ENCODE results near the gene RSPH10B. TPM values are rescaled to one million over a fixed set of nuclear protein-coding genes. Genes with fewer than 3 reads are reported as not detected.
A peak's percentile ranks its signal among the peaks of the same experiment; 100 is the strongest.
"Not testable (repeated sequence)": the region's sequence is repeated elsewhere in the genome, so short reads cannot be mapped to it uniquely, and the experiment has no call there.

The RSPH10B gene
- total RNA-seq, 4 donors from 2014 or later, result 7.3 TPM; not detected in 3

DNA sequence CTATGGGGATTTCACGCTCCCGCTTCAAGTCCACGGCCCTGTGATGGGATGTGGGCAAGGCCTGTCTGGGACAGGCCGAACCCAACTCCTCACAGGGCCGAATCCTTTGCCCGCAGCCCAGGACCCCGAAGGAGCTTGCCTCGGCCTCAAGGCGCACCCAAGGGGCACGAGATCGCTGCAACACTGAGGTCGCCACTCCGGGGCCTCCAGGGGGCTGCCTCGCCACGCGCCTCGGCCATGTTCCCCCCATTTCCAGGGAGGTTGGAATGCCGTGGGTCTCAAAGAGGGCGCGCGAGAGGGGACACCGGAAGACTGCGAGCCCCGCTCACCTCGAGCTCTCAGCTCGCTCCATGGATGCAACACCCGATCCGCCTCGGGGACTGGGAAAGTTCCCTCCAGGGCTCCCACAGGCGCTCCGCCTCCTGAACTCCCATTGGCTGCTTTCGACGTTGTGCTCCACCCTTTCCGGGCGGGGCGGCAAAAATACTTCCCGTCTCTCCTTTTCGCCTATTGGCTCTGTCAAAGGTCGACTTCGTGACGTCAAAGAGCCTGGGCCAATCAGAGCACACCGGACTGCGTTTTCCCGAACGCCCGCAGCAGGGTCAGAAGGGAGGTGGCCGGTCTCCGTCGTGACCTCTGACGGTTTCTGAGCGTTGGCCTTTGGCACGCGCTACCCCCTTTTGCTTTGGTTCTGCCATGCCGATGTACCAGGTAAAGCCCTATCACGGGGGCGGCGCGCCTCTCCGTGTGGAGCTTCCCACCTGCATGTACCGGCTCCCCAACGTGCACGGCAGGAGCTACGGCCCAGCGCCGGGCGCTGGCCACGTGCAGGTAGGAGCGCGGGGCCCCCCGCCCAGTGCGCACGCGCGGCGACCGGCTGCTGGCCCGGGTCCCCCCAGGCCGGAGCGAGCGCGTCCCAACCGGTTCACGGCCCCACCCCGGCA lies 38.5 kb upstream of the RSPH10B start, which contains the start of the genes AIMP2 and PMS2:
AIMP2 (plus strand) TSS at position 605 of the 944 bp plus-strand sequence; CDS start at position 697, 92 bp downstream.
PMS2 (minus strand) TSS at position 382 of the 944 bp plus-strand sequence; CDS start at position 352, 30 bp downstream.
- no peaks in the 10 kb centered on the region for H3K9me3 ChIP-seq
- H3K27me3 ChIP-seq, result no peaks in the 10 kb centered on the region
- H3K4me1 ChIP-seq, result peaks cover 31% of the 10 kb centered on the region
- peaks cover 16% of the 10 kb centered on the region for H3K36me3 ChIP-seq
- WGBS, result 0% methylated on average over 20 of the region's 84 CpGs
- peak within 1 kb of the TSS; percentile 72 for H3K4me3 ChIP-seq
- TF ChIP-seq POLR2A (IDR thresholded peaks at IDR 0.05) (no peak), POLR2AphosphoS5 (IDR thresholded peaks at IDR 0.05) (peak in 2 of 3 donors; percentile 61 to 80), EP300 (IDR thresholded peaks at IDR 0.05) (no peak)
- TF ChIP-seq, protein P1, sequence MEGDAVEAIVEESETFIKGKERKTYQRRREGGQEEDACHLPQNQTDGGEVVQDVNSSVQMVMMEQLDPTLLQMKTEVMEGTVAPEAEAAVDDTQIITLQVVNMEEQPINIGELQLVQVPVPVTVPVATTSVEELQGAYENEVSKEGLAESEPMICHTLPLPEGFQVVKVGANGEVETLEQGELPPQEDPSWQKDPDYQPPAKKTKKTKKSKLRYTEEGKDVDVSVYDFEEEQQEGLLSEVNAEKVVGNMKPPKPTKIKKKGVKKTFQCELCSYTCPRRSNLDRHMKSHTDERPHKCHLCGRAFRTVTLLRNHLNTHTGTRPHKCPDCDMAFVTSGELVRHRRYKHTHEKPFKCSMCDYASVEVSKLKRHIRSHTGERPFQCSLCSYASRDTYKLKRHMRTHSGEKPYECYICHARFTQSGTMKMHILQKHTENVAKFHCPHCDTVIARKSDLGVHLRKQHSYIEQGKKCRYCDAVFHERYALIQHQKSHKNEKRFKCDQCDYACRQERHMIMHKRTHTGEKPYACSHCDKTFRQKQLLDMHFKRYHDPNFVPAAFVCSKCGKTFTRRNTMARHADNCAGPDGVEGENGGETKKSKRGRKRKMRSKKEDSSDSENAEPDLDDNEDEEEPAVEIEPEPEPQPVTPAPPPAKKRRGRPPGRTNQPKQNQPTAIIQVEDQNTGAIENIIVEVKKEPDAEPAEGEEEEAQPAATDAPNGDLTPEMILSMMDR (IDR thresholded peaks at IDR 0.05), result no peak
- H3K27ac ChIP-seq, result peak within 1 kb of the TSS; percentile 96
- DNase-seq (ENCODE audit: low spot score in 2 of 2), result peak; percentile 99

DNA sequence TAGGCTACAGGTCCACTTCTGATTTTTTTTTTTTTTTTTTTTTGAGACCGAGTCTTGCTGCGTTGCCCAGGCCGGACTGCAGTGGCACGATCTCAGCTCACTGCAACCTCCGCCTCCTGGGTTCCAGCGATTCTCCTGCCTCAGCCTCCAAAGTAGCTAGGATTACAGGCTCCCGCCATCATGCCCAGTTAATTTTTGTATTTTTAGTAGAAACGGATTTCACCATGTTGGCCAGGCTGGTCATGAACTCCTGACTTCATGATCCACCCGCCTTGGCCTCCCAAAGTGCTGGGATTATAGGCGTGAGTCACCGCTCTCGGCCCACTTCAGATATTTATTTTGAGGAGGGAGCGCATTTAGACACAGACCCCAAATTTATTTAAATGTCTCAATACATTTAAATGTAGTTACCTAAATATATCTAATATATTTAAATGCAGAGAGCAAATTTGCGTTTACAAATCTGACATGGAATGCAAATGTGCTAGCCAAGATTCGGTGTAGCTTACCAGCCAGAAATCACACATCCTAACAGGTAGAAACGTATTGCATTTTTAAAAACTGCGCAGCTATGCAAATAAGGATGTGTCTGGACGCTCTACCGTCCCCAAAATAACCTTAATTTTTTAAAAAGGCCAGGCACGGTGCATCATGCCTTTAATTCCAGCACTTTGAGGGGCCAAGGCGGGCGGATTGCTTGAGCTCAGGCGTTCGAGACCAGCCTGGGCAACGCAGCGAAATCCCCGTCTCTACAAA lies 37.5 kb upstream of the RSPH10B start:
- not testable (repeated sequence) for H3K27me3 ChIP-seq; H3K9me3 ChIP-seq; DNase-seq (ENCODE audit: low spot score in 2 of 2)
- Histone ChIP-seq H3K4me1 (peaks cover 31% of the 10 kb centered on the region), H3K4me3 (peak overlapping the region; percentile 72), H3K27ac (peak overlapping the region; percentile 96), H3K36me3 (peaks cover 25% of the 10 kb centered on the region)
- 39% methylated on average over 27 of the region's 27 CpGs for WGBS

GRCh38 chr7:6007386-6007785 lies 36.9 kb upstream of the RSPH10B start:
- WGBS, result 80% methylated on average over 4 of the region's 4 CpGs
- Histone ChIP-seq H3K9me3 (no peaks in the 10 kb centered on the region), H3K27ac (no peak overlapping the region), H3K27me3 (no peaks in the 10 kb centered on the region), H3K4me3 (no peak overlapping the region), H3K36me3 (peaks cover 28% of the 10 kb centered on the region), H3K4me1 (peaks cover 31% of the 10 kb centered on the region)
- no peak for DNase-seq (ENCODE audit: low spot score in 2 of 2)
- TF ChIP-seq POLR2A (IDR thresholded peaks at IDR 0.05) (no peak), EP300 (IDR thresholded peaks at IDR 0.05) (no peak), POLR2AphosphoS5 (IDR thresholded peaks at IDR 0.05) (no peak)
- TF ChIP-seq, protein P1 (IDR thresholded peaks at IDR 0.05), result no peak

DNA sequence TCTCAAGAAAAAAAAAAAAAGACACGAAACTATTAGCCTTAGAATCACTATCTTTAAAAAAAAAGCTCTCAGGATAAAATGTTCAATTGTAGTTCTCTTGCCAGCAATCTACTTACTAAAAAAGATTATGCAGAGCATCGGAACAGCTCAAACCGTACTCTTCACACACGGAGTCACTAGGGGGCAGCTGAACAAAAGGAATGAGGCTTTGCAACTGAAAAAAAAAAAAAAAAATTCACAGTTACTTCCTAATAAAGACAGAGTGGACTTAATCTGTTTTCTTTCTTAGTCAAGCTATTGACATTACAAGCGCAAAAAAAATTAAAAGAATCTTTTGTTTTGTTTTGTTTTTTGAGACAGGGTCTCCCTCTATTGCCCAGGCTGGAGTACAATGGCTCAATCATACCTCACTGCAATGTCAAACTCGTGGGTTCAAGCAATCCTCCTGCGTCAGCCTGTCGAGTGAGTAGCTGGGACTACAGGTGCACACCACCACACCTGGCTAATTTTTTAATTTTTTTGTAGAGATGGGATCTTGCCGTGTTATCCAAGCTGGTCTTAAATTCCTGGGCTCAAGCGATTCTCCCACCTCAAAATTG lies 26.8 kb upstream of the RSPH10B start:
- 58% methylated on average over 10 of the region's 10 CpGs for WGBS
- DNase-seq (ENCODE audit: low spot score in 2 of 2), result no peak
- TF ChIP-seq EP300 (IDR thresholded peaks at IDR 0.05) (no peak), POLR2A (IDR thresholded peaks at IDR 0.05) (no peak), POLR2AphosphoS5 (IDR thresholded peaks at IDR 0.05) (no peak)
- TF ChIP-seq, protein P1 (IDR thresholded peaks at IDR 0.05), result peak; percentile 38 to 47
- no peak overlapping the region for H3K27ac ChIP-seq
- no peaks in the 10 kb centered on the region for H3K4me1 ChIP-seq
- no peaks in the 10 kb centered on the region for H3K9me3 ChIP-seq
- H3K27me3 ChIP-seq, result no peaks in the 10 kb centered on the region
- H3K36me3 ChIP-seq, result peaks cover 60% of the 10 kb centered on the region
- no peak overlapping the region for H3K4me3 ChIP-seq

DNA sequence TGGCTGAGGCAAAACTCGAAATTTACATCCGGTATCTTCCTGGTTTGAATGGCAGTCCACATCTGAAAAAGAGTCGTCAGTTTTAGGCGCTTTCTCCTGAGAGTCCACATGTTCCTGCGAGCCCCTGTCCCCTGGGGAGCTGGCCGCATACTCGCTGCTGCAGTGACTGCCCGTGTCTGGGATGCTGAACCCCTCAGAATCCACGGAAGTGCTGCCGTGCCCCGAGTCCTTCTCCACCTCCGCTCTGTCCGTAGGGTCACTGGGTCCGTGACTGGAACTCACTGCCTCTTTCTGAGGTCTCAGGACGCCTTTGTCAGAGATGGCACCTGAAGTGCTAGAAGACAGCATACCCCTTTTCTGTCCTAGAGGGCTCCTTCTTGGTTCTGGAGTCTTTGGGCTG lies 16.6 kb upstream of the RSPH10B start:
- not testable (repeated sequence) for H3K4me1 ChIP-seq; H3K9me3 ChIP-seq; H3K4me3 ChIP-seq; H3K27me3 ChIP-seq; H3K27ac ChIP-seq; DNase-seq (ENCODE audit: low spot score in 2 of 2)
- H3K36me3 ChIP-seq, result peaks cover 56% of the 10 kb centered on the region
- 91% methylated on average over 15 of the region's 15 CpGs for WGBS

DNA sequence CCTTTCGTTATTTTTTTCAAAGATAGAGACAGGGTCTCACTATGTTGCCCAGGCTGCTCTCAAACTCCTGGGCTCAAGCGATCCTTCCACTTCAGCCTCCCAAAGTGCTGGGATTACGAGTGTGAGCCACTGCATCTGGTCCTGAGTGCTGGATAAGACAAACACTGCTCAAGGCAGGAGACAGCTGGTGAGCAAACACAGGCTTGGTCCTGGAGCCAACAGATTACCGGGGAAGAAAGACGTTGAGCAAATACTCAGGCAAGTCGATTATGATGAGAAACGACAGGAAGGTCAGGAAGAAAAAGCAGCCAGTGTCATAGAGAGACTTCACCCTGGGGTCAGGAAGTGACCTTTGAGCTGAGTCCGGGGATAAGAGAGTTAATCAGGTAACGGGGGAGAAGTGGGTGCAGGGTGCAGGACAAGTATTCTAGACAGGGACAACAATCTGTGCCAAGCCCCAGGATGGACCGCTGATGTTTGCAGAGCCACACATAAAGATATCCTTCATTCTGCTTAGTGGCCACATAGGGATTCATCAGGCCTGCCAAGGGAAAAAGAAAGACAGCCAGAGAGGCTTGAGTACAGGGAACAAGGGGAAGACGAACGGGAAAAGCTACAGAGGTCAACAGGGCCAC lies 9.3 kb upstream of the RSPH10B start:
- not testable (repeated sequence) for H3K4me1 ChIP-seq; DNase-seq (ENCODE audit: low spot score in 2 of 2); H3K4me3 ChIP-seq; H3K27me3 ChIP-seq; H3K27ac ChIP-seq; H3K9me3 ChIP-seq
- WGBS, result 91% methylated on average over 1 of the region's 12 CpGs
- H3K36me3 ChIP-seq, result peaks cover 26% of the 10 kb centered on the region

DNA sequence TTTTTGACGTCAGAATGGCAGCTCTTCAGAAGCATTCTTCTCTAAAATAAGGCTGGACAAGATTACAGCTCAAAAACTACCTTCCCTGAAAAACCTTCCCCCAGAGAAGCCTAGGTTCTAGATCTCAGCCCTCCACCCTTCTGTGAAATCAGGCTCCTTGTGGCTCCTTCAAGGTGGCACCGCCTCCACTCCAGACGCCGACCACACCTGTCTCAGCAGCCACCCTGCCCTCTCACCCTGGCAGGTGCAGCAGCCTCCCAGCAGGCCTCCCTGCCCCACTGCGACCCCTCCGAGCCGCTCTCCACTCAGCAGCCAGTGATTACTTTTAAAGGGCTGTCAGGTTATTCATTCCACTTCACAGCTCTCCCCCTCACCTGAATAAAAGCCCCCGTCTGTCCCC lies 3.1 kb upstream of the RSPH10B start:
- not testable (repeated sequence) for H3K4me1 ChIP-seq; H3K9me3 ChIP-seq; H3K4me3 ChIP-seq; DNase-seq (ENCODE audit: low spot score in 2 of 2); H3K27me3 ChIP-seq; H3K27ac ChIP-seq
- H3K36me3 ChIP-seq, result peaks cover 15% of the 10 kb centered on the region
- no CpG with 5 or more reads among the region's 8 CpGs for WGBS

GRCh38 chr7:5963810-5964209 lies 6.7 kb downstream of the RSPH10B start:
- WGBS, result no CpG with 5 or more reads among the region's 7 CpGs

DNA sequence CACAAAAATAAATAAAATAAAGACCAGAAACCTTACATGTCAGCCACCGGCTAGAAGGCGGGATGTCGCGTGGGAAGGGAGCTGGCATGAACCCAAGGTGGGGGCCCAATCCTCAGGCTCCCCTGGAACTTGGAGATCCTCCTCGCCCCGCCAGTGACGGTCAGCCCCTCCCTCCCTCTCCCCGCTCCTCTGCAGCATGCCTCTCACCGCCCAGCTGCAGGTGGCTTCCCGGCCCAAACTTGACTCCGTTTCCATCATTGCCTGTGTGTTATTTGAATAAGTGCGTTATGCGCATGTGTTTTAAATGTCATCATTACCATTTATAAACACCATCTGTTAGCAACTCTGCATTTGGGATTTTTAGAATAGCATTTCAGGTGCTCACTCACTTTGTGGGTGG lies 7.3 kb downstream of the RSPH10B start:
- H3K27me3 ChIP-seq; DNase-seq (ENCODE audit: low spot score in 2 of 2); H3K4me3 ChIP-seq; H3K36me3 ChIP-seq; H3K4me1 ChIP-seq; H3K27ac ChIP-seq; H3K9me3 ChIP-seq: not testable (repeated sequence)
- WGBS, result no CpG with 5 or more reads among the region's 13 CpGs

More at GRCh38 chr7:5963810-5964209, 6.7 kb downstream of the RSPH10B start:
- not testable (repeated sequence) for DNase-seq (ENCODE audit: low spot score in 2 of 2); H3K9me3 ChIP-seq; H3K36me3 ChIP-seq; H3K4me1 ChIP-seq; H3K27me3 ChIP-seq; H3K4me3 ChIP-seq; H3K27ac ChIP-seq
